Activated CD4-positive, alpha-beta T cell treated with anti-CD3 and anti-CD28 coated beads, Interleukin-2, amount 10 ng/mL, durations not matched to agents 24 days and 14 days (primary cell): ENCODE data around the gene COL16A1. TPM values are rescaled to one million over a fixed set of nuclear protein-coding genes. Genes with fewer than 3 reads are reported as not detected.

Experiments
- DNase-seq: peaks from one replicate; pipeline ENCODE4 v3.0.0; 2022
- H3K27ac Mint-ChIP-seq: one replicate; pipeline ENCODE4 v1.8.0; 2022; ENCODE audit warnings: mild to moderate bottlenecking, mixed read lengths
- H3K27me3 Mint-ChIP-seq: one replicate; pipeline ENCODE4 v1.8.0; 2022; ENCODE audit warnings: mixed read lengths
- H3K36me3 Mint-ChIP-seq: one replicate; pipeline ENCODE4 v1.8.0; 2022; ENCODE audit warnings: low read depth, mild to moderate bottlenecking, mixed read lengths
- H3K4me1 Mint-ChIP-seq: one replicate; pipeline ENCODE4 v1.8.0; 2021; ENCODE audit warnings: mixed read lengths
- H3K4me3 Mint-ChIP-seq: one replicate; pipeline ENCODE4 v1.8.0; 2022; ENCODE audit warnings: mild to moderate bottlenecking, moderate library complexity, mixed read lengths
- H3K9me3 Mint-ChIP-seq: one replicate; pipeline ENCODE4 v1.8.0; 2021; ENCODE audit warnings: mixed read lengths
- intact Hi-C: fragments of 100-400 bp; cut with micrococcal nuclease; formaldehyde crosslinking; loops from one replicate; pipeline ENCODE4 v1.15.1; 2023
- total RNA-seq: library from RNA; stranded (reverse); gene quantifications from 2 replicates; pipeline ENCODE4 v1.2.3, GENCODE V29; 2022

COL16A1 gene
- total RNA-seq, 1 donor from 2014 or later = not detected

DNA sequence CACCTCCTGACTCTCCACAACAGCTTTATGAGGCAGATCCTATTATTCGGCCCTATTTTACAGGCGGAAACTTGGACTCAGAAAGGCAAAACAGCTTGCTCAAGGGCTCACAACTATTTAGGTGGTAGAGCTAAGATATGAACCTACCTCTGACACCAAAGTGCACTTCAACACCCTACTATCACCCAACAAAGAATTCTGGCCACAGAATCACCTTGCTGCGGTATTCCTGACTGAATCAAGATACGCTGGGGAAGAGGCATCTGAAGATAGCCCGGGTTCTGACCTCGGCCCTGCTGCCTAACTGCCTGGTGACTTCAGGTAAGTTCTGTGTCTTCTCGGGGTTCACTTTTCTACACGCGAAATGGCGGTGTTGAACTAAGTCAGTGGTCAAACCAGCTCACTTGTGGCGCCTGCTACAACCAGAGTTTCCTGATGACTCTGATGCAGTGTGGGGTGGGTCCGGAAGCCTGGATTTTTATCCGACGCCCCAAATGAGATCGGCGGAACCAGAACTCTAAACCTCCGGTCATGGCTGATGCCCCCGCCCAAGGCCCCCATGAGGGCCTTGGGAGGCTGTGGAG is 59.7 kb downstream of the COL16A1 start:
- peak overlapping the region; percentile 100 for H3K27ac Mint-ChIP-seq
- no peaks in the 10 kb centered on the region for H3K9me3 Mint-ChIP-seq
- peaks cover 3% of the 10 kb centered on the region for H3K36me3 Mint-ChIP-seq
- no peaks in the 10 kb centered on the region for H3K27me3 Mint-ChIP-seq
- peak overlapping the region; percentile 97 for H3K4me3 Mint-ChIP-seq
- intact Hi-C loops = loop anchor here (5.0 kb wide), 1 partner anchor 368 kb away; the partner anchor contains the start of gene KHDRBS1
- DNase-seq = no peak
- peaks cover 20% of the 10 kb centered on the region for H3K4me1 Mint-ChIP-seq

DNA sequence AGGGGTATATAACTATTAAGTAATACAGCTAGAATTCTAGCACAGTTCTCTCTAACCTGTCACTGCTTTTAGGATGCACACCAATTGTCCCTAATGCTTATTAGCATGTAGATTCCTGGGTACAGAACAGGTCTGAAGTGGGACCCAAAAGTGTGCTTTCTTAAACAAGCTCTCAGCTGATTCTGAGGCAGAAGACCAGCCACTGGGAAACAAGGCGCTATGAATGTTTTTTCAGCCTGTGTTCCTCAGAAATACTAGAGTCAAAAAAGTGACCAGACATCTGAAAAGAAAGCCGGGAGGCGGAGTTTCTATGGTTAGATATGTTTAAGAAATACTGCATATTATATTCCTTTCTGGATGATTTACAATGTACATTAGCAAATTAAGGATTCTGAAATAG is 60.9 kb downstream of the COL16A1 start:
- Mint-ChIP-seq H3K4me1 (peaks cover 24% of the 10 kb centered on the region), H3K36me3 (peaks cover 3% of the 10 kb centered on the region), H3K4me3 (no peak overlapping the region), H3K27me3 (no peaks in the 10 kb centered on the region), H3K27ac (no peak overlapping the region), H3K9me3 (no peaks in the 10 kb centered on the region)
- DNase-seq = no peak
- intact Hi-C loops = loop anchor here (5.0 kb wide), 1 partner anchor 369 kb away; the partner anchor contains the start of gene KHDRBS1

DNA sequence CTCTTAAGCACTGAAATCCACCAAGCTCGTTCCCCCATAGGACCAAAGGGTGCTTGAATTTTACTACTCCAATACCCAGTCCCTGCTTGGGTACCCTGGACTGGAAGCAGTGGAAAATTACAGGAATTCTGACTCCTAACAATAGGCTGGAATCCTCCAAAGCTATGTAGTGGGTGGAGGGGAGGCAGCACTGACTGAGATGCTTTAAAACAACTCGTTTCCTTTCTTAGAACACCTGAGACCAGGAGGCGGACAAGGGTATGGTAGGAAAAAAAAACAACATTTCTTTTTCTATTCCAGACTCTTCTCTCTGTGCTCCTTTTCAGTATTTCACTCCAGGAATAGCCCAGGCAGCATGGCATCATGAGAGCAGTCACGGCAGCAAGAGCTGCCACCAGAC is 61.5 kb downstream of the COL16A1 start:
- H3K4me1 Mint-ChIP-seq = peaks cover 28% of the 10 kb centered on the region
- DNase-seq = no peak
- no peaks in the 10 kb centered on the region for H3K27me3 Mint-ChIP-seq
- no peaks in the 10 kb centered on the region for H3K9me3 Mint-ChIP-seq
- H3K36me3 Mint-ChIP-seq = peaks cover 3% of the 10 kb centered on the region
- no peak overlapping the region for H3K27ac Mint-ChIP-seq
- intact Hi-C loops = loop anchor here (5.0 kb wide), 1 partner anchor 370 kb away; the partner anchor contains the start of gene KHDRBS1
- no peak overlapping the region for H3K4me3 Mint-ChIP-seq

DNA sequence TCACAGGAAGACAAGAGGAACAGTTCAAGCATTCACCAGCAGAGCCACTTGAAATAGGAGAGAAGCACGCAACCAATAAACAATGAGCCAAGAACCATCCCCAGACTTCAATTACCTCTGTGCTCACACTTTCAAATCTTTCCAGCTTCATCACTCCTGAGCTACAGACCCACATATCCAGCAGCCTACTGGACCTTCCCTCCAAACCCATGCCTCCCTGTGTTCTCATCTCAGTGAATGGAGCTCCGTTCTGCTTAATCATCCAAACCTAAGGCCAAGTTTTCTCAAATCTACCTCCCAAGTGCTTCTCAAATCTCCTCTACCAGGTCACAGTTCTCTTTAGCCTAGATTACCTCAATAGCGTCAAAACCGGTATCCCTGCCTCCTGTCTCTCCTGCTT is 62.9 kb downstream of the COL16A1 start:
- Mint-ChIP-seq H3K9me3 (no peaks in the 10 kb centered on the region), H3K27ac (no peak overlapping the region), H3K4me3 (no peak overlapping the region), H3K27me3 (no peaks in the 10 kb centered on the region), H3K36me3 (peaks cover 2% of the 10 kb centered on the region), H3K4me1 (peaks cover 26% of the 10 kb centered on the region)
- intact Hi-C loops = loop anchor here (5.0 kb wide), 1 partner anchor 371 kb away; the partner anchor contains the start of gene KHDRBS1
- no peak for DNase-seq

DNA sequence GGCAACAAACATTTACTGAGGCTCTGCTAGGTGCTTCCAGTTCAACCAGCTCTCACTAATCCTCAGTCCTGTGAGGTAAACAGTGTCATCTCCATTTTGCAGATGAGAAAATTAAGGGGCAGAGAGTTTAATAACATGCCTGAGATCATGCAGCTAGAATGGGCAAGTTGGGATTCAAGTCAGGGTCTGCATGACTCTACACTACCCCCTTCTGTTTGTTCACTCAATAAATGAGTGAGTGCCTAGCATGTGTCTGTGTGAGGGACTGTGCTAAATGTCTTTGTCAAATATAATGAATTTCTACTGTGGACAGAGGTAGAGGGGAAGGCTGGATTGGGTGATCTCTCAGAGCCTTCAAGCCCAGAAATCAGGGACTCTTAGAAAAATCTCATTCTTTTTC is 63.6 kb downstream of the COL16A1 start:
- Mint-ChIP-seq H3K9me3 (no peaks in the 10 kb centered on the region), H3K4me1 (peaks cover 22% of the 10 kb centered on the region), H3K27me3 (no peaks in the 10 kb centered on the region), H3K36me3 (peaks cover 2% of the 10 kb centered on the region), H3K27ac (no peak overlapping the region), H3K4me3 (no peak overlapping the region)
- intact Hi-C loops = loop anchor here (5.0 kb wide), 1 partner anchor 372 kb away; the partner anchor contains the start of gene KHDRBS1
- no peak for DNase-seq

DNA sequence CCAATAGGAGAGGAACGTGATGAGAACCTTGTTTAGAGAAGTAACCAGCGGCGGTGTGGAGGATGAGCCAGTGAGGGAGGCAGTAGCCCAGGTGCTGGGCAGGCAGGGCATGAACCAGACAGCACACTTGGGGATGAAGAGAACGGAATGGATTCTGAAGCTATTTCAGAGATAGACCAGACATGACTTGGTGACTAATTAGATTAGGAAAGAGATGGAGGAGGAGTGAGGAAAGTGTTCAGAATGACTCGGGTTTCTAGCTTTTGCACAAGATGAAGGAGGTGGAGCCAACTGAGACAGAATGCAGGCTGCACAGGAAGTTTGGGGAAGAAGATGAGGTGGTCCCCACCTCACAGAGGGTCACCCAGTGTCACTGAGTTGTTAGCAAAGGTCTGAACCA is 64.3 kb downstream of the COL16A1 start:
- H3K27me3 Mint-ChIP-seq = no peaks in the 10 kb centered on the region
- no peak overlapping the region for H3K27ac Mint-ChIP-seq
- H3K4me1 Mint-ChIP-seq = peaks cover 17% of the 10 kb centered on the region
- H3K4me3 Mint-ChIP-seq = no peak overlapping the region
- intact Hi-C loops = no loop called here
- no peak for DNase-seq
- peaks cover 5% of the 10 kb centered on the region for H3K36me3 Mint-ChIP-seq
- no peaks in the 10 kb centered on the region for H3K9me3 Mint-ChIP-seq

DNA sequence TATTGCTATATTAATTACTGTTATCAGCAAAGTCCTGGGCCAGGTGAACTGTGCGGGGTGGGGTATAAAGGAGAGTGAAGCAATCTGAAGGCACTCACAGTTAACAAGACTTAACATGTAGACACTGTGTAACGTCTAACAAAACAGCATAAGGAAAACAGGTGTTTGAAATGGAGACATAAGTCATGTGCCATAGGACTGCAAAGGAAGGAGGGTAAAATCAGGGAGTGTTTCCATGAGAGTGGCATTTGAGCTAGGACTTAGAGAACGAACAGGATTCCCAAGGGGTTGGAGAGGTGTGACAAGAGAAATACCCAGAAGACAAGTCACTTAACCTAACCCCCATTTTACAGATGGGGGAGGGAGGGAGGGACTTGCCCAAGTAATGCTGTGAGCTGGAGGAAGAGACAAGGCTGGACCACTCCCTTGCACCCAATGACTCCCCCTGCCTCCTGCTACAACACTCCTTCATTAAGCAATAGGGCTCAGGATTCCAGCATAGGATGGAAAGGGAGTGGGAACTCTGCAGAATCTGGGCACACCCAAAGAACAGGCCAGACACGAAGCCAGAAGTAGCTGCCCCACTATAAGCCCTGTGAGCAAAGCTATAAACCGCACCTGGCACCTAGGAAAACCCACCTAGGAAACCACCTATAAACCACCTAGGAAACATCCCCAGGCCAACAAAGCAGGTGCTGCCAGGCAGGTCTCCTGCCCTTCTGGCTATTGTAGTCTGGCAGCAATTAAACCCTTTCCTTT is 65.7 kb downstream of the COL16A1 start:
- peaks cover 6% of the 10 kb centered on the region for H3K36me3 Mint-ChIP-seq
- H3K27me3 Mint-ChIP-seq = no peaks in the 10 kb centered on the region
- no peak overlapping the region for H3K4me3 Mint-ChIP-seq
- peaks cover 10% of the 10 kb centered on the region for H3K4me1 Mint-ChIP-seq
- H3K27ac Mint-ChIP-seq = no peak overlapping the region
- DNase-seq = no peak
- no peaks in the 10 kb centered on the region for H3K9me3 Mint-ChIP-seq
- intact Hi-C loops = no loop called here

DNA sequence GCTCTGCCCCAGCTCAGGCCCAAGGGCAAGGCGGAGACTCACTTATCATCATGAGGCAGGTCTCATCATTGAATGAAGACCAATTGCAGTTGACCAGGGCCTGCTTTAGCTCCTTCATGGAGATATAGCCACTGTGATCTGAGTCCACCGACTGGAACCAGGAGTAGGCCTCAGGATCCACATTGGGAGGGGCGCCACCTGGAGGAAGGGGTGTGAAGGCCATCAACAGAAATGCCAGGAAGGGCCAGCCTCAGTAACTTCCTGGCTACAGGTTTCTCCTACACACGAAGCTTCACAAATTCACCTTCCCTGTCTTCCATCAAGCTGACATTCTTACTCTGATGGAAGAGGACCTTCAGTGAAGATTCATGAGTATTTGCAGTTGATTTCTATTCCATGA is 70.7 kb downstream of the COL16A1 start:
- H3K27ac Mint-ChIP-seq = no peak overlapping the region
- peaks cover 7% of the 10 kb centered on the region for H3K4me1 Mint-ChIP-seq
- no peak overlapping the region for H3K4me3 Mint-ChIP-seq
- DNase-seq = peak; percentile 75
- no peaks in the 10 kb centered on the region for H3K27me3 Mint-ChIP-seq
- no peaks in the 10 kb centered on the region for H3K9me3 Mint-ChIP-seq
- H3K36me3 Mint-ChIP-seq = peaks cover 35% of the 10 kb centered on the region
- intact Hi-C loops = loop anchor here (1.0 kb wide), 1 partner anchor 69 kb away; no protein-coding TSS in a partner anchor

DNA sequence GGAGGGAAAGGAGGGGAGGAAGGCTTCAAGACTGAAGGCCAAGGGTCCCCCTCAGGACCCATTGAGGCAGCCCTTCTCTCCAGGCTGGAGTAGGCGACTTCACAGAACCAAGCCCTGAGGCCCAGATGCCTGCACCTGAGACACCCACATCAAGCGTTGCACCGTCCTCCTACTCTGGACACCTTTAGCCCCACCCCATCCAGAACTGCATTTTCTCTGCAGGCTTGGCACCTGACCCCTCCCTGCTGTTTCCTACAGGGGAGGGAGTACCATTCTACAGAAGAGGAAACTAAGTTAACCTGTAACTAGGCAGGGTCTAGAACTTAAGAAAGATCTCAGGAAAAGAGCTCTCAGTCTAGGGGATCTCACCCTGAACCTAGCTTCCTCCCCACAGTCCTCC is 71.2 kb downstream of the COL16A1 start:
- Mint-ChIP-seq H3K27ac (no peak overlapping the region), H3K4me3 (no peak overlapping the region), H3K9me3 (no peaks in the 10 kb centered on the region), H3K36me3 (peaks cover 36% of the 10 kb centered on the region), H3K4me1 (peaks cover 3% of the 10 kb centered on the region), H3K27me3 (no peaks in the 10 kb centered on the region)
- intact Hi-C loops = loop anchor here (1.0 kb wide), 1 partner anchor 68 kb away; no protein-coding TSS in a partner anchor
- no peak for DNase-seq

DNA sequence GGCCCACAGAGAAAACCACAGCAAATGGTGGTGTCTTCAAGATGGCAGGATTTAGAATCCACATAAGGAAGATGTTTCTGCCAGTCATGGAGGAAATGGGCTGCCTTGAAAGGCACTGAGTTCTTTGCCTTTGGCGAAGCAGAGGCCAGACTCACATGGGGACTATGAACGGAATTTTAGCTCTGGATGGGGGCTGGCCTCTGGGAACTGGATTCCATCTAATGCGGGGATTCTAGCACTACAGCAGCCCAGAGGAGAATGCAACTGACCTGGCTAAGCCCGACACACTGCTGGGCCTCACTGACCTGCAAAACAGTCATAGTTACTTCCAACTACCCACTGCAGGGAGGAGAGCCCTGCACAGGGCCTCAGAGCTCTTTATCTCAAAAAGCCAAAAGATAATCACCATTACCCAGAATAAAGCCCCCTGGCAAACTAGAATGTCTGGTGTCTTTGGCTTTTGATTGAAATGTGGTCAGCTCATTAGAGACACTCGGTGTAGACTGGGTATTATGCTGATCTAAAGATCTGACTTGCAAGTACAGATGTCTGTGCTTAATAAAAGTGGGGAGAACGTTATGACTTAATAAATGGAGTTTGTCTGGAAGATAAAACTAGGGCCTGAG is 74.8 kb downstream of the COL16A1 start:
- H3K4me1 Mint-ChIP-seq = peaks cover 5% of the 10 kb centered on the region
- intact Hi-C loops = no loop called here
- no peak overlapping the region for H3K27ac Mint-ChIP-seq
- H3K4me3 Mint-ChIP-seq = no peak overlapping the region
- H3K9me3 Mint-ChIP-seq = no peaks in the 10 kb centered on the region
- H3K36me3 Mint-ChIP-seq = peaks cover 32% of the 10 kb centered on the region
- DNase-seq = no peak
- H3K27me3 Mint-ChIP-seq = no peaks in the 10 kb centered on the region

DNA sequence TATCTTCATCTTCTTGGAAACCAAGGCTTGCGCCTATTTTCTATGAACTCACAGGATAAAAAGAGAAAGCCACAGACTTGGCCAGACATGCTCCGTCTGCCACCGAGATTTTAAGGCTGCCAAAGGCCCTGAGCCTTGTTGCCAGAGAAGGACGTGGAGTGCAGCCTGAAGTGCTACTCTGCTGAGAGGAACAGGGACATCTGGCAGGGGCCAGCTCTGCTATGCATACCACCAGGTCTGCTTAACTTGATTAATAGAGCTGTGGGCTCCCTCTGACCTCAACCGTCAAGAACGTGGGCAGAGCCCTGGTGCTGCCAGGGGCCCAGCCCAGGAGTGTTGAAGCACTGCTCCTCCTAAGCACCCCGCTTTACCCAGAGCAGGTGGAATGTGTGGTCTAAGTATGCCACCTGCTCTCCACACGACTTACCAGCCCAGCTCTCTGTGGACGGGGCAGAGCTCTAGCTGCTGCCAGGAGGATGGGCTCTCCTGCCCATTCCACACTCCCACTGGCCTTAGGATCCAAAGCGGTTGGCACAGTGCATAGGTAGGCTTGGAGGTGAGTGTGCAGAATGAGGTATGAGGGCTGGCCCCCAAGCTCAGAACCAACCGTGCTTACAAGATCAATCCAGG is 75.8 kb downstream of the COL16A1 start:
- no peak overlapping the region for H3K27ac Mint-ChIP-seq
- DNase-seq = no peak
- H3K36me3 Mint-ChIP-seq = peaks cover 35% of the 10 kb centered on the region
- H3K4me3 Mint-ChIP-seq = no peak overlapping the region
- H3K9me3 Mint-ChIP-seq = no peaks in the 10 kb centered on the region
- H3K27me3 Mint-ChIP-seq = no peaks in the 10 kb centered on the region
- H3K4me1 Mint-ChIP-seq = peaks cover 9% of the 10 kb centered on the region
- intact Hi-C loops = no loop called here

DNA sequence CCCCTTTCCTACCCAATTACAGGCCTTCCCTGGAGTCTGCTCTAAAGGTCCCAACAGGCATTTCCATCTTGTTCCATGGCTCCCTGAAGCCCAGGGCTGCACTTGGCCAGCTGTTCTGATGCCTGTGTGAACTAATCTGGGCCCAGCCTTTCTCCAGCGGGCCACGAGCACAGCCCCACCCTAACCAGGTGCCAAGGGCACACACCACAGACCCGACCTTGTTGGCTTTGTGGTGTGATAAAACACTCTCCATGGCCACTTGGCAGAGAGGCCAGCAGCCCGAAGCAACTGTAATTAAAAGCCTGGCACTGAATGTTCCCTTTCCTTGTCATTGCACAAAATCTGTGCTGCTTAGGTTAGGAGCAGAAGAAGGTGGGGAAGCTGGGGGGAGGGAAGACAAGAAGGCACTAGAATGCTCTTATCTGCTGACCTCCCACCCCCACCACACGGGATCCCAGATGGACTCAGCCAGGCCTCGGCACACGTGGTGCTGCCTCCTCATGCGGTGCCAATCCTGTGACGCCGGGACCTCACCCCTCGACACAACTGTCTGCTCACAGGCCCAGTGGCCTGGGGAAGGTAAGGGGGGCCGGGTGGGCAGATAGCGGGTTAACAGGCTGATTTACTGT is 76.4 kb downstream of the COL16A1 start:
- no peak for DNase-seq
- Mint-ChIP-seq H3K27me3 (no peaks in the 10 kb centered on the region), H3K9me3 (no peaks in the 10 kb centered on the region), H3K27ac (no peak overlapping the region), H3K4me1 (peaks cover 9% of the 10 kb centered on the region), H3K36me3 (peaks cover 32% of the 10 kb centered on the region), H3K4me3 (no peak overlapping the region)
- intact Hi-C loops = no loop called here
